HPDE6-E6E7 (cell line): ENCODE data around the gene HDGF.

Source experiments
- DNase-seq: peaks from one replicate; pipeline ENCODE4 v3.0.0; 2011; ENCODE audit warnings: missing footprints; ENCODE audit errors: extremely low spot score

The HDGF gene

GRCh38 chr1:156751451-156751756 is at the start of gene HDGF:
Gene HDGF (minus strand): TSS chr1:156751675. CDS start chr1:156751429, 246 bp downstream.
- DNase-seq = no peak

- peak; percentile 43 for DNase-seq
Measured at GRCh38 chr1:156797212-156797871, 45.9 kb upstream of the HDGF start.

- DNase-seq = no peak
Measured at GRCh38 chr1:156796340-156797097, 45.0 kb upstream of the HDGF start.

- no peak for DNase-seq
Measured at GRCh38 chr1:156795787-156796186, 44.3 kb upstream of the HDGF start.

- DNase-seq = no peak
Measured at GRCh38 chr1:156795374-156795733, 43.9 kb upstream of the HDGF start.

- no peak for DNase-seq
Measured at GRCh38 chr1:156794506-156795373, 43.3 kb upstream of the HDGF start.

- no peak for DNase-seq
Measured at GRCh38 chr1:156789621-156790318, 38.3 kb upstream of the HDGF start.

GRCh38 chr1:156788136-156788535 is 36.7 kb upstream of the HDGF start:
- no peak for DNase-seq

- no peak for DNase-seq
Measured at GRCh38 chr1:156786640-156787039, 35.2 kb upstream of the HDGF start.

GRCh38 chr1:156785458-156785857 is 34.0 kb upstream of the HDGF start:
- DNase-seq = no peak

GRCh38 chr1:156781585-156782186 is 30.2 kb upstream of the HDGF start:
- DNase-seq = no peak

- no peak for DNase-seq
Measured at GRCh38 chr1:156777573-156777972, 26.1 kb upstream of the HDGF start.

- DNase-seq = no peak
Measured at GRCh38 chr1:156776942-156777341, 25.5 kb upstream of the HDGF start.

GRCh38 chr1:156775799-156776198 is 24.3 kb upstream of the HDGF start:
- DNase-seq = no peak

- no peak for DNase-seq
Measured at GRCh38 chr1:156773607-156774006, 22.1 kb upstream of the HDGF start.

GRCh38 chr1:156772728-156773497 is 21.4 kb upstream of the HDGF start:
- DNase-seq = no peak

GRCh38 chr1:156772222-156772621 is 20.7 kb upstream of the HDGF start:
- DNase-seq = no peak

GRCh38 chr1:156768610-156769295 is 17.3 kb upstream of the HDGF start:
- no peak for DNase-seq

GRCh38 chr1:156767879-156768604 is 16.6 kb upstream of the HDGF start:
- no peak for DNase-seq
